GM19025 (cell line): ENCODE measurements around the gene MEIKIN.

Source experiments
- ATAC-seq: cut with Tn5 transposase; IDR thresholded peaks from one replicate; pipeline ENCODE4 v1.9.1; 2021; ENCODE audit warnings: mild to moderate bottlenecking, low read depth, moderate library complexity; ENCODE audit not compliant: unreplicated experiment

MEIKIN gene

GRCh38 chr5:131774652-131775367, 170.7 kb downstream of the MEIKIN start:
- ATAC-seq: no peak

- no peak for ATAC-seq
Observed at GRCh38 chr5:131773805-131774204, 171.7 kb downstream of the MEIKIN start.

GRCh38 chr5:131771692-131772091, 173.8 kb downstream of the MEIKIN start:
- ATAC-seq: no peak

- no peak for ATAC-seq
Observed at GRCh38 chr5:131769961-131770360, 175.5 kb downstream of the MEIKIN start.

GRCh38 chr5:131769336-131769735, 176.1 kb downstream of the MEIKIN start:
- ATAC-seq: no peak

- no peak for ATAC-seq
Observed at GRCh38 chr5:131767891-131768290, 177.6 kb downstream of the MEIKIN start.

- ATAC-seq: no peak
Observed at GRCh38 chr5:131766689-131767088, 178.8 kb downstream of the MEIKIN start.

- ATAC-seq: no peak
Observed at GRCh38 chr5:131765261-131765660, 180.2 kb downstream of the MEIKIN start.

GRCh38 chr5:131763968-131764367, 181.5 kb downstream of the MEIKIN start:
- no peak for ATAC-seq

GRCh38 chr5:131760793-131761192, 184.7 kb downstream of the MEIKIN start:
- ATAC-seq: no peak

GRCh38 chr5:131759704-131760103, 185.8 kb downstream of the MEIKIN start:
- no peak for ATAC-seq

GRCh38 chr5:131758520-131758900, 187.0 kb downstream of the MEIKIN start:
- ATAC-seq: no peak

- no peak for ATAC-seq
Observed at GRCh38 chr5:131757830-131758519, 187.5 kb downstream of the MEIKIN start.
